Measurements from ENCODE around the gene MLN. TPM values are rescaled to one million over a fixed set of nuclear protein-coding genes. Genes with fewer than 3 reads are reported as not detected.
A peak's percentile ranks its signal among the peaks of the same experiment; 100 is the strongest.

Gene MLN
- total and polyA plus RNA-seq, 2 donors (not counting 1 experiment from before 2014, with no cell fraction given) = not detected

DNA sequence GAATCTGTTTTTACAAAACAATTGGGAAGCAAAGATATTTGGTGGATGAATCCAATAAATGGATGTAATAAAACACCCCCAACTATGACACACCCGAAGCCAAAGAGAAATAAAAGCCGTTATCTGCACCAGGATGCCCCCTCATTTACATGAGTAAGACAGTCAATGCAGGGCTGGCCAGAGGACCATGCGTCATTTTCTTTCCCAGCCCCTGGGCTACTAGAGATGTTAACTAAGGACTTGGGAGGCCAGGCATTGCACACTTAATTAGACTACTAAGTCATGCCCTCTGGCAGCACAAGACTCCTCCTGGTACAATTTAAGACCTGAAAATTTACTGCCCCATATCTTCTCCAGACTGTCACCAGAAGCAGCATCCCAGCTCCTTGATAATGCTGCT, 18.0 kb downstream of the MLN start:
- H3K4me3 ChIP-seq (ENCODE audit: control extremely low read depth in 1 of 5, extremely low read depth in 1 of 5, insufficient read depth in 1 of 5, low read depth in 2 of 5, low read length in 4 of 5) = no peak overlapping the region
- ChIA-PET POLR2A (no interaction called here), CTCF (interaction anchor here (5.6 kb wide), 1 partner anchor 15 kb away, joined by 48 read pairs; no protein-coding TSS in a partner anchor)
- ATAC-seq (ENCODE audit: low read depth) = no peak
- DNase-seq = no peak
- H3K36me3 ChIP-seq (replicated peaks in 1 of 2; ENCODE audit: control extremely low read depth in 1 of 2, control insufficient read depth in 1 of 2, extremely low read depth in 1 of 2, insufficient read depth in 2 of 2, low read length in 1 of 2) = peaks cover 2 to 46% of the 10 kb centered on the region in 2 experiments
- 100% methylated on average over 1 of the region's 3 CpGs for WGBS (ENCODE audit: insufficient coverage)
- no peak overlapping the region for H3K4me2 ChIP-seq (replicated peaks; ENCODE audit: low read depth, low read length, poor library complexity, severe bottlenecking)
- Mint-ChIP-seq H3K4me1 (peaks cover 49% of the 10 kb centered on the region), H3K27me3 (no peaks in the 10 kb centered on the region), H3K9me3 (ENCODE audit: insufficient read depth) (no peaks in the 10 kb centered on the region), H3K27ac (no peak overlapping the region), H3K4me3 (no peak overlapping the region)
- H3K79me2 ChIP-seq (ENCODE audit: control insufficient read depth, insufficient read depth, low read length) = peaks cover 69% of the 10 kb centered on the region
- intact Hi-C loops (cut with micrococcal nuclease) = loop anchor here (5.0 kb wide), 2 partner anchors 393 to 462 kb away; partner anchors contain the start of genes KIFC1 and SMIM29
- H2AFZ ChIP-seq (ENCODE audit: insufficient read depth, low read depth, low read length, poor library complexity, severe bottlenecking) = no peak overlapping the region
- no peak overlapping the region for H3K9ac ChIP-seq (ENCODE audit: low read length)
- H3K27me3 ChIP-seq (replicated peaks in 1 of 4; ENCODE audit: control extremely low read depth in 1 of 4, control insufficient read depth in 3 of 4, insufficient read depth in 4 of 4, low read length in 3 of 4) = no peaks in the 10 kb centered on the region
- peak overlapping the region in 1 of 2 donors; percentile 21 for H3K27ac ChIP-seq (ENCODE audit: low read length in 2 of 2)
- H4K20me1 ChIP-seq (ENCODE audit: control insufficient read depth, insufficient read depth, low read length, poor library complexity, severe bottlenecking) = peaks cover 69% of the 10 kb centered on the region
- peaks cover 34 to 37% of the 10 kb centered on the region in 2 donors for H3K4me1 ChIP-seq (ENCODE audit: control insufficient read depth in 2 of 2, insufficient read depth in 2 of 2, low read length in 2 of 2)
- H3K9me3 ChIP-seq (ENCODE audit: control extremely low read depth in 1 of 3, control insufficient read depth in 2 of 3, insufficient read depth in 1 of 3, low read length in 2 of 3) = no peaks in the 10 kb centered on the region
- TF ChIP-seq EZH2 (IDR thresholded peaks at IDR 0.05; ENCODE audit: borderline replicate concordance, insufficient read depth, low read depth, low read length, poor library complexity, severe bottlenecking) = no peak
- TF ChIP-seq, protein P1, sequence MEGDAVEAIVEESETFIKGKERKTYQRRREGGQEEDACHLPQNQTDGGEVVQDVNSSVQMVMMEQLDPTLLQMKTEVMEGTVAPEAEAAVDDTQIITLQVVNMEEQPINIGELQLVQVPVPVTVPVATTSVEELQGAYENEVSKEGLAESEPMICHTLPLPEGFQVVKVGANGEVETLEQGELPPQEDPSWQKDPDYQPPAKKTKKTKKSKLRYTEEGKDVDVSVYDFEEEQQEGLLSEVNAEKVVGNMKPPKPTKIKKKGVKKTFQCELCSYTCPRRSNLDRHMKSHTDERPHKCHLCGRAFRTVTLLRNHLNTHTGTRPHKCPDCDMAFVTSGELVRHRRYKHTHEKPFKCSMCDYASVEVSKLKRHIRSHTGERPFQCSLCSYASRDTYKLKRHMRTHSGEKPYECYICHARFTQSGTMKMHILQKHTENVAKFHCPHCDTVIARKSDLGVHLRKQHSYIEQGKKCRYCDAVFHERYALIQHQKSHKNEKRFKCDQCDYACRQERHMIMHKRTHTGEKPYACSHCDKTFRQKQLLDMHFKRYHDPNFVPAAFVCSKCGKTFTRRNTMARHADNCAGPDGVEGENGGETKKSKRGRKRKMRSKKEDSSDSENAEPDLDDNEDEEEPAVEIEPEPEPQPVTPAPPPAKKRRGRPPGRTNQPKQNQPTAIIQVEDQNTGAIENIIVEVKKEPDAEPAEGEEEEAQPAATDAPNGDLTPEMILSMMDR (IDR thresholded peaks at IDR 0.05) = no peak

DNA sequence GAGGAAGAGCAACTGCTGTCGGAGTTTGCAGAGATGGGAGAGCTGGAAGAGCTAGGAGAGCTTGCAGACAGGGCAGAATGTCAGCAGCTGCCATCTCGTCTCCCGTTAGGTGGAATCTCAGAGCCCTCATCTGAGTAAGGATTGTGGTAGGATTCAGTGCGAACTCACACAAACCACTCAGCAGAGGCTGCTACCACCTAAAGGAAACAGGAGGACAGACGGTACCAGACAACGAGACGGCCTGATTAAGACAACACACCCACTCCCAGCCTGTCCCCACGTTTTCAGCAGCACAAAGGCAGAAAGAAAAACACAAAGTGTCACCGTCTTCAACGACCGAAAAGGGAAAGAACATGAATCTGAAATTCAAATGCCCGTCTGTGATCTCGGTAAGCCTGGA, 19.0 kb downstream of the MLN start:
- Mint-ChIP-seq H3K27ac (no peak overlapping the region), H3K27me3 (no peaks in the 10 kb centered on the region), H3K4me3 (no peak overlapping the region), H3K4me1 (peaks cover 46% of the 10 kb centered on the region), H3K9me3 (ENCODE audit: insufficient read depth) (no peaks in the 10 kb centered on the region)
- 94% methylated on average over 13 of the region's 13 CpGs for WGBS (ENCODE audit: insufficient coverage)
- ChIA-PET CTCF (interaction anchor here (5.6 kb wide), 1 partner anchor 14 kb away, joined by 48 read pairs; no protein-coding TSS in a partner anchor), POLR2A (no interaction called here)
- ATAC-seq (ENCODE audit: low read depth) = no peak
- no peak for TF ChIP-seq EZH2 (IDR thresholded peaks at IDR 0.05; ENCODE audit: borderline replicate concordance, insufficient read depth, low read depth, low read length, poor library complexity, severe bottlenecking)
- TF ChIP-seq, protein P1 (IDR thresholded peaks at IDR 0.05) = no peak
- Histone ChIP-seq H3K79me2 (ENCODE audit: control insufficient read depth, insufficient read depth, low read length) (peaks cover 79% of the 10 kb centered on the region), H3K4me2 (replicated peaks; ENCODE audit: low read depth, low read length, poor library complexity, severe bottlenecking) (no peak overlapping the region), H4K20me1 (ENCODE audit: control insufficient read depth, insufficient read depth, low read length, poor library complexity, severe bottlenecking) (peaks cover 79% of the 10 kb centered on the region), H3K27ac (ENCODE audit: low read length in 2 of 2) (no peak overlapping the region), H3K9ac (ENCODE audit: low read length) (no peak overlapping the region), H3K4me1 (ENCODE audit: control insufficient read depth in 2 of 2, insufficient read depth in 2 of 2, low read length in 2 of 2) (peaks cover 34 to 37% of the 10 kb centered on the region in 2 donors), H3K4me3 (ENCODE audit: control extremely low read depth in 1 of 5, extremely low read depth in 1 of 5, insufficient read depth in 1 of 5, low read depth in 2 of 5, low read length in 4 of 5) (no peak overlapping the region), H3K9me3 (ENCODE audit: control extremely low read depth in 1 of 3, control insufficient read depth in 2 of 3, insufficient read depth in 1 of 3, low read length in 2 of 3) (no peaks in the 10 kb centered on the region), H3K27me3 (replicated peaks in 1 of 4; ENCODE audit: control extremely low read depth in 1 of 4, control insufficient read depth in 3 of 4, insufficient read depth in 4 of 4, low read length in 3 of 4) (no peaks in the 10 kb centered on the region), H2AFZ (ENCODE audit: insufficient read depth, low read depth, low read length, poor library complexity, severe bottlenecking) (no peak overlapping the region), H3K36me3 (replicated peaks in 1 of 2; ENCODE audit: control extremely low read depth in 1 of 2, control insufficient read depth in 1 of 2, extremely low read depth in 1 of 2, insufficient read depth in 2 of 2, low read length in 1 of 2) (peaks cover 2 to 56% of the 10 kb centered on the region in 2 experiments)
- intact Hi-C loops (cut with micrococcal nuclease) = loop anchor here (5.0 kb wide), 2 partner anchors 392 to 463 kb away; partner anchors contain the start of genes KIFC1 and SMIM29
- DNase-seq = no peak

Measured in B cell (primary cell).